GM19468 (cell line): Measurements from ENCODE around the gene LGI1.

Source experiments
- ATAC-seq: cut with Tn5 transposase; IDR thresholded peaks from one replicate; pipeline ENCODE4 v1.9.1; 2021; ENCODE audit warnings: mild to moderate bottlenecking, moderate library complexity, moderate number of reproducible peaks; ENCODE audit not compliant: unreplicated experiment; ENCODE audit errors: extremely low read depth

LGI1 gene

DNA sequence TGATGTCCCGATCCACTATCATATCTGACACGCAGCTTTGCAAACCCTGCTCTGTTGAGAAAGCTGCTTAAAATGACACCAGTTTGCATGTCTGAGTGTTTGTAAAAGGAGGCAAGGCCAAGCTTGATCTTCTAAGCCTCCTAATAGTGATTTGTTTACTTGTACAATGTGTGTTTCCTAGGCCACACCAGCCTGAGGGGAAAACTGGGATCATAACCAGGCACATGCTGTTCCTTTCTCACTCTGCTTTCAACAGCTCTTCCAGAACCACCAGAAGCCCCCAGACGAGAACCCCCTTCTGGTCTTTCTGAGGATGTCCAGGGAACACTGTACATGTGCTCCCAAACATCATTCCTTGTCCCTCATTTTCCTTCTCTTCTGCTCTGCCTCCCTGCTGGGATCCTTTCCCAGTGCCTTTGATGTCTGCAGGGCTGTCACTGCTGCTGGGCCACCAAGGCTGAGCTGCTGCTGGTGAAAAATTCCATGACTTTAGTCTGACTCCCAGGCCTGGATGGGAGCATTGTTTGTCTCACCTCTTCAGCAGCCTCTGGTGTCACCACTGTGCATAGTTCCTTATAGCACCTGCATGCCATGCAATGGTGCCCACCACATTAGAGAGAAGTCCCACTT, 4.0 kb upstream of the LGI1 start:
- ATAC-seq: no peak

DNA sequence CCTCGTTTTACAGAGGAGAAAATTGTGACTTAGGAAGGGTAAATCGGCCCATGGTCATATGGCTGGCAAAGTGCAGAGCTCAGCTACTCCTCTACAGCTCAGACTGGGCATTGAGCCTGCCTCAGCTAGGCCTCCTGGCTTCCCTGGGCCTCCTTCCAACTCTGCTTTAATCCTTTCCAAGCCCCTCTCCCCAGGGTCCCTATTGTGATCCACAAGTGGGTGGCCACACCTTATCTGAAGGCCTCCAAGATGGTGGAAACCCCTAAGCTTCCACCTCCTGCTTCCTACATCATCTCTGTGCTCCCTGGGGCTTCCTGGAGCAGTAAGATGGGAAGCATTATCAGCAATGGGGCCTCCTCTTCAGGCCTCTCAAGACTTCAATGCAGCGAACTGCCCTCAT, 3.0 kb upstream of the LGI1 start:
- no peak for ATAC-seq

DNA sequence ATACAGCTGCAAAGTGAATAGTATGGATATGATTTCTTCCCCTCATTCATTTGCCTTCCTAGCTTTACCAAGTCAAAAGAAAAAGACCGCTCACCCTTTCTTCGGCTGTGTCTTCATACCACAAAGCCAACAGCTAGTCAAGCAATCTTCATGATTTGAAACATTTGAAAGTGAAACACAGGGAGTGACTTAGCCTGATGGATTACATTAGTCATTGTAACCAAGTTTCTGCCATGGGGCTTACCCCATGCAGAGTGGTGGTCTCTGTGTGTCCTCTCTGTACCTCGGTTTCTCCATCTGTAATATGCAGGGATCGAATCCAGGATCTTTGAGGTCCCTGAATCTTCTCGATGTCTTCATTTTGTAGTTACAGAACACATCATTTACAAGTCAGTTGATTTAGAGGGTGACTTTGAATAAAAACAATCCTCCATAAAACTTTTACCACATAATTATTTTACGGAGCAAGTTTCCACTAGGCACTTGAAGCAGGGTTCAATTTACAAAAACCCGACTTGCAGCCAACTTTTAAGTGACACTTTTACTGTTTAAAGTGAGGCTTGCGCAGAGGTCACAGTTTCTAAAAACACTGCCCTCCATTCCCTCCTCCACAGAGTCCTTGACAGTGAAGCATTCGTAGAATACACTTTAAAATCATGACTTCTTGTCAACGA, 2.2 kb upstream of the LGI1 start:
- no peak for ATAC-seq

DNA sequence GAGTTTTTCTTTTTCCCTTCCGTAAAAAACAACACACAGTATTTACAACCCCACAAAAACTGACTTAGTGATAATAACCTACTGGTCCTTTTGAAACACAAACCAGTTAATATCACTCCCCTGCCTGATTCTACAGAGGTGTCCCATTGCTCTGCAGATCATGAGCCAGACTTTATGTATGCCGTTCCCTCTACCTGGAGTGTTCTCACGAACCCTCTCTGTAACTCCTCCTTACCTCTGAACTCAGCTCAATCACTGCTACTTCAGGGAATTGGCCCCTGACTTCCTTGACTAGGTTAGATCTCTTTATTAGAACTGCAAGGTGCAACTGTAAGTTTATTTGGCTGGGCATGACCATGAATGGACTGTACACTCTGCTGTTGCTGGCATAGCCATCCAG, 1.6 kb upstream of the LGI1 start:
- ATAC-seq: no peak

DNA sequence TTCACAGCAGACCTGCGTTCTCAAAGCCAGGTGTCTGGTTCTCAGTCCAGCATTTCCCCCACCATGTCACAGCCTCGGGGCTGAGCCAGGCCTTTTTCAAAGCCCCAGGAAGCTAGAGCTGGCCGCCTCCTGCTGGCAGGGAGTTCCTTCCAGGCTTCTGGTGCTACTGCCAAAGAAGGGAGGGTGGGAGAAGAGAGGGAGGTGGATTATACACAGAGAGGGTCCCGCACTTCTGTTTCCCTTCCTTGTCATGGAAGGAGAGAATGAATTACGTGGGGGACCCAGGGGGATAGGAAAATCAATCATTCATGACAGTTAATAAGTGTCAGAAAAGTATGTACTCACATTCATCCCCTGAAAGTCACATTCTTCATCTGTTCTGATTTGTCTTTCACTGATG, 600 bp upstream of the LGI1 start:
- no peak for ATAC-seq

DNA sequence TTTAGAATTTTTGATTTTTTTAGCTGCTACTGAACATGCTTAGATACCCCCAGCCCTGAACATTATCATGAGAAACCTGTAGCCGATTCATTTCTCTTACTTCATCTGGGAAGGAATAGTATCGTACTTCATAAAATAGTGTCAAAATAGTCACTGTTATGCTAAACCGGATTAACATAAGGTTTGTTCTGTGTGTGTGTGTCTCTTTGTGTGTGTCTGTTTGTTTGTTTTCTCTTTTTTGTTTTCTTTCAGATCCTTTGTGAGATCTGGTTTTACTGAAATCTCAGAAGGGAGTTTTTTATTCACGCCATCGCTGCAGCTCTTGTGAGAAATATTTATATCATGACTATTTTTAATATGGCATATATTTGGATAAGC, 761 bp downstream of the LGI1 start:
- no peak for ATAC-seq

DNA sequence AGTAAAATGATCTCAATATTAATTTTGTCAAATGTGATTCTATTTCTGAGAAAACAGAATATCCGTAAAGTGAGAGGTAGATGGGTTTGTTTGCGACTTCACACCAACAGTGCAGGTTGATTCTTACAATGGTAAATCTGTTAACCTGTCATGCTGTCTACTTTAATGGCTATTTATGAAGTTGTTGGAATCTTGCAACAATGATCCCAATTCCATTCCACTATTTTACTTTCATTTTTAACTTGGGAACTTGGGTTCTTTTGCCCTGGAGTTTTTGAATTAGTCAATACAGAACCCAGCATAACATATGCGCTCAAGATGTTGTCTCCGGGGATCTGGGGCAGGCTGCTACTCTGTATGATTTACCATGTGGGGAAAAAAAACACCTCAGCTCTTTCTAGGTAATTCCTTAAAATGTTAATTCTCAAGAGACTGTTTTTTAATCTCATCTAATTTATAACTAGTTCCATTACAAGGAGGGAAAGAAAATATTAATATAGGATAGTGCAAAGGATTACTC, 1.2 kb downstream of the LGI1 start:
- ATAC-seq: no peak

DNA sequence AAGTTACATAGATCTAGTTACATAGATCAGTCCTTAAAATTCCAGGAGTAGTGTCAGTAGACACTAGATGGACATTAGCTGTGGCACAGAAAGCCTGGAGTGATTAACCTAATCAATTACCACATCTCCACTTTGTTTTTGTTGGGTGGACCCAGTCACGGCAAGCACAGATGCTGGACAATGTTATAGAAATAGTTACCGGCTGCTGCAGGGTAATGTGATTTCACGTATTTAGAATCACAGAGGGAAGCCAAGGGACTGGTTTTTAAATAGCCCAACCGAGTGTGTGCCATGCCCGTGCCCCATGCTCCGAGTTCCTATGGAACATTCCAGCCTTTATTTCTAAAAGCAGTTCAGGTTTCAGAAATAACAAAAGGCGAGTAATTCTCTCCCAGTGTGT, 2.8 kb downstream of the LGI1 start:
- ATAC-seq: no peak

DNA sequence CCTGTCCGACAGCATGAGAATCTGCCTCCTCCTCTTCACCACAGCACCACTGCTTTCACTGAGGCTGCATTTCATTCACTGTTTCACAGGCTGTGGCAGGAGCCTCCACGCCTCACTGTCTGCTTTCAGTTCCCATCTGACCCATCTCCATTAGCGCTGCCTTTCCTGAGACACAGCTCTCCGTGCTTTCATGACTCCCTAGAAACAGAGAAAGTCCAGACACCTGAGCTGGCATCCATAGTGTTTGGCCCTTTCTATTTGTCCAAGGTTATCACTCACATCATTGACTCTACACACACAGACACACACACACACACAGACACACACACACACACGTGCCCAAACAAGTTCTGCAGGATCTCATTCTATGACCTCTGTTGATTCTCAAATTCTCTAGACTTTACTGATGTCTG, 5.2 kb downstream of the LGI1 start:
- ATAC-seq: no peak

DNA sequence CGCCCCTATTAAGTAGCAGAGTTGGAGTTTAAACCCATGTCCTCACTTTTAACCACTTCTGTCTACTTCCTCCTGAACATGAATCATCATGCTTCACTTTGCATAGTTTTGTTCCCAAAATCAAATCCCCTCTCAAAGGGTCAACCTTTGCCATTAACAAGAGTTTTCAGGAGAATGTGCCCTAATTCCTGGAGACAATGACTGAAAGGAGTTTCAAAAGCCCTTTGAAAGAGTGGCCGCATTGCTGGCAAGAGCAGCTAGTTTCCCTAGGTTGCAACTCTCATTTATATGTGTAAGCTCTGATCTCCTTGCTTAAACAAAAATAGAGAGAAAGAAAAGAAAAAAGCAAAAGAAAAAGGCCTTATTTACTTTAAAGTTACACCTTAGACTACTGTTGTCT, 9.2 kb downstream of the LGI1 start:
- ATAC-seq: no peak

DNA sequence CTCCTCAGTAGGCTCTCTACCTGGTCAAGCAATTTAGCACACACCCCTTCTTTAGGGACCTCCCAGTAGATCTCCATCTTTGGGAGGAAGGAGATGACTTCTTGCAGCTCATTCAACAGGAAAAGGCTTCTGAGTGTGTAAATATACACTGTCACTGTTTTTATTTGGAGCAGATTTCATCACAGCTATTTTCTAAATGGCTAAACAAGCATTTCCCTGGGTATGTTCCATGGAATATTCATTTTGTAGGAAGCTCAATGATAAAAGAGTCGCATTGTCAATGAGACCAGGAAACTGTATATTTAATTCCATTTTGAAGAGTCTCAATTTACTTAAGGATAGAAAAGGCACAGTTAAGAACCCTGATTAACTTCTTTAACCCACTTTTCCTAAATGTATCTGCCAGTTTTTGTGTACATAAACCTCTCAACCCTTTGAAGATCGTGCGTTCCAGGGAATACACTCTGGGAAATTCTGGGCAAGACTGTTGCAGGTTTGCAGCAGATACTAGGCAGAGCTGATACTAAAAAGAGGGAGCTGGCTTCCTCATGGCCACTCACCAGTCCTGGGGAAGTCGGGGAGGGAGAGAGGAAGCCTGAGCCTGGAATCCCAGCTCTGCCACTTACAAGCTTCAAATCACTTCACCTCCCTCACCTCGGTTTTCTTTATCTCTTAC, 10.1 kb downstream of the LGI1 start:
- ATAC-seq: no peak

DNA sequence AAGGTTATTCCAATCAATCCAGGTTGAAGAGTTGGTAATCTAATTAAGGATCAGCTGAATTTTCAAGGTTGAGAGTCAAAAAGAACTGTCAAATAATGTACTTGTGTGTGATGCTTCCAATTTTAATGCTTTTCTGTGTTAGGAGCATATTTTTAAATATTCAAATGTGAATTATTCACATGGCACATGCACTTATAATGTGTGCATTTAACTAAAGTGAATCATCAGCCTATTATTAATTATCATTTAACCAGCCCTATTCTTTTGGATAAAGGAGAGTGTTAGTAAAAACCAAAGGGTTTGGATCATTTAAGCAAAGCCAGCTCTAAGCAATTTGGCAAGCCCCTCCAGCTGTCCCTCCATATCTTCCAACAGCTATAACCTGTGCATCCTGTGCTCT, 11.2 kb downstream of the LGI1 start:
- no peak for ATAC-seq

DNA sequence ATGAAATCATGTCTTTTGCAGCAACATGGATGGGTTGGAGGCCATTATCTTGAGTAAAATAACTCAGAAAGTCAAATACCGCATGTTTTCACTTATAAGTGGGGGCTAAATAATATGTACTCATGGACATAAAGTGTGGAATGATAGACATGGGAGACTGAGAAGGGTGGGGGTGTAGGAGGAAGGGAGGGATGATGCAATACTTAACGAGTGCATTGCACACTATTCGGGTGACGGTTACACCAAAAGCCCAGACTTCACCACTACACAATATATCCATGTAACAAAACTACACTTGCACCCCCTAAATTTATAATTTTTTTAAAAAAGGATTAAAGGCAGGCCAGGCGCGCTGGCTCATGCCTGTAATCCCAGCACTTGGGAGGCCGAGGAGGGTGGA, 13.6 kb downstream of the LGI1 start:
- ATAC-seq: no peak

DNA sequence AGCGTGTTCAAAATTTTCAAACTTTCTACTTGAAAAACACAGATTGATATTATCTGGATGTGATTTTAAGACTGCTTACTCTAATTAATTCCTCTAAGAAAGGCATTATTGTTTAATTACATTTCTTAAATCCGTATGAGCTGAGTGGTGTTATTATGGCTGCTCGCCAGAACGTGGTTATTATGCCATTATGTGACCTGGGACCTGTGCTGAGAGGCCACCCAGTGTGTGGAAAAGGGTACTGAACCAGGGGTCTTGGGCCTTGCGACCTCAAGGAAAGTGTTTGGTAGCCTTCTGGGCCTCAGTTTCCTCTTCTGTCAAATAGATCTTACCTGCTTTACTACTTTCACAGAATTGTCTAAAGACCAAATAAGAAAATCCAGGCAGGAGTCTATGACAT, 15.4 kb downstream of the LGI1 start:
- ATAC-seq: no peak

DNA sequence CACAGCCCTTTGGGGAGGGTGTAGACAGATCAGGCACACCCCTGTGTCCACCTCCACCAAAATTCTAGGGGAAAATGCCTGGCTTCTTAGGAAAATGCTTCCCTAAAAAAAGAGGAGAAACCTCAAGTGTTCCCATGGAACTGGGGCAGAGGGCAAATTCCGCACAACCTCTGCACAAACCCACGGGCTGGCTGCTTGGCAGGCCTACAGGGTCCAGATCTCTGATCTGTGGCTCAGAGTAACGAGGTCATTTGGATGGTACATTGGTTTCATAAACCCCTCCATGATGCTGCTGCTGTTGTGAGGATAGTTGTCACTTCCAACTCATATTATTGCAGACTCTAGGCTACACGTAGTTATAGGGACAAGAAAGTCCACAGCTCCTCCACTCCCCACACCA, 16.0 kb downstream of the LGI1 start:
- ATAC-seq: no peak

DNA sequence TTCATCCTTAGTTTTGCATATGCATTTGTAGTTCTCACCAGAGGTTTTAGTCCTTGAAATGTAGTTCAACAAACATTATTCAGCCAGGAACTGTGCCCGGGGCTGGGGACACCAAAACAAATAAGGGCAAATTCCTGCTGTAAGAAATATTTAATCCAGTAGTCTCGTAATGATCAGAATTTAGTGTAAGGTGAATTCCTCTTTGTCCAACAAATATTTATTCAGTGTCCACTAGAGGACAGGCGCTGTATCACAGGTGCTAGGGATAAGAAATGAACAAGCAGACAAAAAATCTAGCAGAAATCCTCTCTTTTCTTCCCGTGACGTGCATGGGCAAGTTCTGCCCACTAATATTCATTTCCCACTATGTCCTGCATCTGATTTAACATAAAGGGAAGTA, 17.6 kb downstream of the LGI1 start:
- ATAC-seq: no peak

DNA sequence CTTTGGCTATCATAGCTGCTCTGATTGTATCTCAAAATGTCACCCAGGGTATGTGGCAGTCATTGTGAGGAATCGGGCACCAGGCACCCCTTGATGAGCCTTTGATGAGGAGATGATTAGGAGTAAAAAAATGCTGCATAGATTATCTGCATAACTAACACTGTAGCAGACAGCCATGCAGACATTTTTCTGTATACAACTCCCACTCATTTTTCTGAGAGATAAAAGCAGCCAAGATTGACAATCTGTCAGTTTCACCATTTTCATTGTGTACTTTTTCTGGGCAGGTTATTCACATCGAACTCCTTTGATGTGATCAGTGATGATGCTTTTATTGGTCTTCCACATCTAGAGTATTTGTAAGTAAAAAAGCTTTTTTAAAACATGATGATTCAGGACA, 19.4 kb downstream of the LGI1 start:
- no peak for ATAC-seq

DNA sequence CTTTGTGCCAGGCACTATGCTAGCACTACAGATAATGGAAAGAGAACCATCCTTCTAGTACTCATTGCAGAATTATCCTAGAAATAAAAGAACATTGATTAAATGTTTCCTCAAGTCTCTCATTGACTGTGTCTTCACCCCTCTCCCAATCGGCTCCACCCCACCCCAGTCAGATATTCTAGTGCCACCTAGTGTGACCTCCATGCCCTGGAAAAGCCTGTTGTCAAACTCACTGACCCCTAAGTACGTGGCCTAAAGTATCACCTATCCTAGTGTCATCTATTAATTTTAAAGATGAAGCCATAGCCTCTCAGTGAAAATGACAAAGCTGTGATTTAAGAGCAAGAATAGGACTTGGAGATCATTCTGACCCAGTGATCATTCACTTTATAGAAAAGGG, 26.3 kb downstream of the LGI1 start:
- ATAC-seq: no peak

DNA sequence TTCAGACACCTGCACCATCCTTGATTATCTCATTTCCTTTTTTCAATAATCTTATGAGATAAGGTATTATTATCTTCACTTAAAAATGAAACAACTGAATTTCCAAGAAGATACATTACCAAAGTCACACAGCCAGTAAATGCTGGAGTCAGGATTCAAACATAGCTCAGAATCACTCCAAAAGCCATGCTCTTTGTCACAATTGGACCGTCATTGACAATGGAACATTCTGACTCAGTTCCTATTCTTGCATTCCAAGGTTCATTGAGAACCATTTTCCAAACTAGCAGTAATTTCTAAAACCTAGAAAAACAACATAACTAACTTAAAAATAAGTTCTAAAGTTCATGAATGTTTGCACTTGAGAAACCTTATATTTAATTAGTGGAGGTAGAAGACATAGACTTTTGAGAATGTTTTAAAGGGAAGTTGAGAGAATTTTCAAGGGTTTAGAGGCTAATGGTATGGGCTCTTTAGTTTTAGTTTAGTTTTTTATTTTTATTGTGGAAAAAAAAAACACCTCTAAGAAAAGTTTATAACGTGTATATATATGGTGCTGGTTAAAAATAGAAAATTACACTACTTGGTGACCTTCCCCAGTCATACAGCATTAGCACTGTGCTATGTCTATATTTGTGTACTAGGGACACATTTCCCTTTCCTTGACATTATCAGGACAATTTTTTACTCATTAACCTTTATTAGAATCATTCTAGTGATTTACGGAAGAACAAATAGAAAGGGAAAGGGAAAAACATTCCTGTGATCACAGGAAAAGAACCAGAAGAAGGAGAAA, 30.9 kb downstream of the LGI1 start:
- no peak for ATAC-seq

DNA sequence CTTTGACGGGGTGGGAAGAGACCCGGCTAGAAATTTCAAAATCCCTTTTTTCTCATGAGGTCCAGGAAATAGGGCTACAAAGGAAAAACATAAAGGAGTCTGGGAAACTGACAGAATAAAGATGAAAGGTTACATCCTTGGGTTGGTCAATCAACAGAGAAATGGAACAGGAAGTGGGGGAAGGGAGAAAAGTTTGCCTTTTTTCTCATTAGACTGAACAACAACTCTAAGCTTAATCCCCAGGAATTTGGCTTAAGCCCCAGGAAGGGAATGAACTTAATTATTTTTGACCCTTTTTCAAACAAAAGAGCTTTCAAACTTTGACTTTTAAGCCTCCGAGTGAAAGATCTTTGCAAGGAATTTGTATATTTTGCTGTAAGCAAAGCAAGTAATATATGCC, 32.7 kb downstream of the LGI1 start:
- no peak for ATAC-seq

DNA sequence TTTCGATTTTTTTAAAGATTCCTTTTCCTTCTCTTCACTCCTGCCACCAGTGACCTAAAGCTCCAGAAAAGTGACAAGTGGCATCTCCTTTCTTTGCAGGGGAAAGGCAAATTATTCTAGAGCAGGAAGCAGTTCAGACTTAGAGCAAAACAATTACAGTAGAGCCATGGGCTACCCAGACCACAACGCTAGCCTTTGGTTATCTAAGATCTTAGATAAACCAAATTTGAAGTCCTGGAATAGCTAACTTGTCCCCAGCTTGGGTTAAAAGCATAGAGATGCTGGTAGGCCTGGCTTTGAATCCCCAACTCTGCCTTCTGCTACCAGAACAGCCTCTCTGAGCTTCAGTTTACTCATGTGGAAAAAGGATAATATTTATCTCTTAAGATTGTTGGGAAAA, 38.4 kb downstream of the LGI1 start:
- no peak for ATAC-seq
